ENCODE results near the gene COL12A1. TPM values are rescaled to one million over a fixed set of nuclear protein-coding genes. Genes with fewer than 3 reads are reported as not detected.

Gene COL12A1
- total RNA-seq, 1 donor from 2014 or later, result 17.5 TPM

- H3K4me3 ChIP-seq (ENCODE audit: low read depth, low read length), result no peak overlapping the region
- no peak for DNase-seq (ENCODE audit: low read depth)
- no peak for TF ChIP-seq CTCF (conservative IDR thresholded peaks at IDR 0.05; ENCODE audit: low read depth, low read length)
Observed at GRCh38 chr6:75178757-75179156, 27.1 kb downstream of the COL12A1 start.

GRCh38 chr6:75176076-75176582 lies 29.7 kb downstream of the COL12A1 start:
- DNase-seq (ENCODE audit: low read depth), result no peak
- no peak overlapping the region for H3K4me3 ChIP-seq (ENCODE audit: low read depth, low read length)

GRCh38 chr6:75171986-75172385 lies 33.9 kb downstream of the COL12A1 start:
- TF ChIP-seq CTCF (conservative IDR thresholded peaks at IDR 0.05; ENCODE audit: low read depth, low read length), result no peak
- DNase-seq (ENCODE audit: low read depth), result no peak
- no peak overlapping the region for H3K4me3 ChIP-seq (ENCODE audit: low read depth, low read length)

More at GRCh38 chr6:75176076-75176582, 29.7 kb downstream of the COL12A1 start:
- no peak for TF ChIP-seq CTCF (conservative IDR thresholded peaks at IDR 0.05; ENCODE audit: low read depth, low read length)

- TF ChIP-seq CTCF (conservative IDR thresholded peaks at IDR 0.05; ENCODE audit: low read depth, low read length), result no peak
- no peak overlapping the region for H3K4me3 ChIP-seq (ENCODE audit: low read depth, low read length)
Observed at GRCh38 chr6:75171567-75171966, 34.3 kb downstream of the COL12A1 start.

GRCh38 chr6:75170691-75171560 lies 34.9 kb downstream of the COL12A1 start:
- no peak for DNase-seq (ENCODE audit: low read depth)
- TF ChIP-seq CTCF (conservative IDR thresholded peaks at IDR 0.05; ENCODE audit: low read depth, low read length), result no peak
- H3K4me3 ChIP-seq (ENCODE audit: low read depth, low read length), result no peak overlapping the region

More at GRCh38 chr6:75171567-75171966, 34.3 kb downstream of the COL12A1 start:
- DNase-seq (ENCODE audit: low read depth), result no peak

GRCh38 chr6:75169689-75170586 lies 35.9 kb downstream of the COL12A1 start:
- H3K4me3 ChIP-seq (ENCODE audit: low read depth, low read length), result no peak overlapping the region
- no peak for TF ChIP-seq CTCF (conservative IDR thresholded peaks at IDR 0.05; ENCODE audit: low read depth, low read length)
- no peak for DNase-seq (ENCODE audit: low read depth)
